Activated CD4-positive, CD25-positive, alpha-beta regulatory T cell (primary cell): ENCODE data around the gene DDX20.

Experiments
- DNase-seq, 4 experiments: peaks; one replicate each; lab custom pipeline; 2025; lab: John Stamatoyannopoulos, UW

Gene DDX20

GRCh38 chr1:111750856-111751255 is 4.8 kb upstream of the DDX20 start:
- no peak for DNase-seq

GRCh38 chr1:111751906-111752575 is 3.7 kb upstream of the DDX20 start:
- DNase-seq = no peak

GRCh38 chr1:111754984-111755330 is 744 bp upstream of the DDX20 start:
- DNase-seq = no peak

GRCh38 chr1:111756124-111756513 is 418 bp downstream of the DDX20 start:
- DNase-seq = no peak

- DNase-seq = no peak
Measured at GRCh38 chr1:111758373-111758772, 2.7 kb downstream of the DDX20 start.

- DNase-seq = no peak
Measured at GRCh38 chr1:111761717-111762116, 6.0 kb downstream of the DDX20 start.

- DNase-seq = no peak
Measured at GRCh38 chr1:111762332-111762731, 6.6 kb downstream of the DDX20 start.

- DNase-seq = no peak
Measured at GRCh38 chr1:111768023-111768422, 12.3 kb downstream of the DDX20 start.

GRCh38 chr1:111768625-111769024 is 12.9 kb downstream of the DDX20 start:
- DNase-seq = no peak

GRCh38 chr1:111769517-111770146 is 13.9 kb downstream of the DDX20 start:
- peak in 3 of 4 experiments; percentile 3 to 25 (median 16) for DNase-seq

- no peak for DNase-seq
Measured at GRCh38 chr1:111770916-111771315, 15.2 kb downstream of the DDX20 start.

- DNase-seq = no peak
Measured at GRCh38 chr1:111775966-111776365, 20.3 kb downstream of the DDX20 start.

GRCh38 chr1:111776391-111776790 is 20.7 kb downstream of the DDX20 start:
- DNase-seq = no peak

- DNase-seq = no peak
Measured at GRCh38 chr1:111776861-111777260, 21.2 kb downstream of the DDX20 start.

- DNase-seq = no peak
Measured at GRCh38 chr1:111777301-111777700, 21.6 kb downstream of the DDX20 start.

GRCh38 chr1:111778066-111778465 is 22.4 kb downstream of the DDX20 start:
- DNase-seq = no peak

- DNase-seq = no peak
Measured at GRCh38 chr1:111778541-111779051, 22.9 kb downstream of the DDX20 start.

- no peak for DNase-seq
Measured at GRCh38 chr1:111779546-111779945, 23.8 kb downstream of the DDX20 start.

- no peak for DNase-seq
Measured at GRCh38 chr1:111784273-111784901, 28.7 kb downstream of the DDX20 start.

- DNase-seq = no peak
Measured at GRCh38 chr1:111786669-111787207, 31.0 kb downstream of the DDX20 start.

- no peak for DNase-seq
Measured at GRCh38 chr1:111789142-111789541, 33.4 kb downstream of the DDX20 start.

GRCh38 chr1:111789666-111790316 is 34.1 kb downstream of the DDX20 start:
- DNase-seq = no peak
